ENCODE results near the gene CDH4. TPM values are rescaled to one million over a fixed set of nuclear protein-coding genes. Genes with fewer than 3 reads are reported as not detected.
A peak's percentile ranks its signal among the peaks of the same experiment; 100 is the strongest.

CDH4 gene
- total RNA-seq, 1 donor from 2014 or later: 0.99 TPM

DNA sequence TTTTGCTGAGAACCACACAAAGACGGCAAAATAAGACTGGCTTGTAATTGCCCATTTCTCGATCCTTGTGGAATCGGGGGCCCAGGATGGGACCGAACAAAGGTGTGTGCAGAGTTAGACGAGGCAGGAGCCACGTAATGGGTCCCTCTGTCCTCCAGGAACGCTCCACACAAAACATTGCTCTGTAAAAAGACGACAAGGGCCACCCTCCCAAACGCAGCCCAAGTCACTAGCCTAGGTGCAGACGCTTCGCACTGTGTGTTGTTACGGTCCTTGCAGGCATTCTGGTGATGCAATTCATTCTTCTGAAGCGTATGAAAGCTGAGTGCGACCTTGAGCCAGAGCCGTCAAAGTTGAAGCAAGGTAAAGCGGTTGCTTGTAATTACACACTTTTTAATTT is 450.2 kb downstream of the CDH4 start:
- DNase-seq (ENCODE audit: low spot score): peak; percentile 37
- Mint-ChIP-seq H3K4me3 (ENCODE audit: unreplicated experiment) (no peak overlapping the region), H3K27ac (ENCODE audit: unreplicated experiment) (no peak overlapping the region), H3K27me3 (ENCODE audit: low read depth) (no peaks in the 10 kb centered on the region), H3K4me1 (ENCODE audit: low read depth) (peaks cover 3% of the 10 kb centered on the region), H3K9me3 (ENCODE audit: low read depth) (no peaks in the 10 kb centered on the region), H3K36me3 (ENCODE audit: low read depth) (no peaks in the 10 kb centered on the region)
- TF ChIP-seq, protein P1, sequence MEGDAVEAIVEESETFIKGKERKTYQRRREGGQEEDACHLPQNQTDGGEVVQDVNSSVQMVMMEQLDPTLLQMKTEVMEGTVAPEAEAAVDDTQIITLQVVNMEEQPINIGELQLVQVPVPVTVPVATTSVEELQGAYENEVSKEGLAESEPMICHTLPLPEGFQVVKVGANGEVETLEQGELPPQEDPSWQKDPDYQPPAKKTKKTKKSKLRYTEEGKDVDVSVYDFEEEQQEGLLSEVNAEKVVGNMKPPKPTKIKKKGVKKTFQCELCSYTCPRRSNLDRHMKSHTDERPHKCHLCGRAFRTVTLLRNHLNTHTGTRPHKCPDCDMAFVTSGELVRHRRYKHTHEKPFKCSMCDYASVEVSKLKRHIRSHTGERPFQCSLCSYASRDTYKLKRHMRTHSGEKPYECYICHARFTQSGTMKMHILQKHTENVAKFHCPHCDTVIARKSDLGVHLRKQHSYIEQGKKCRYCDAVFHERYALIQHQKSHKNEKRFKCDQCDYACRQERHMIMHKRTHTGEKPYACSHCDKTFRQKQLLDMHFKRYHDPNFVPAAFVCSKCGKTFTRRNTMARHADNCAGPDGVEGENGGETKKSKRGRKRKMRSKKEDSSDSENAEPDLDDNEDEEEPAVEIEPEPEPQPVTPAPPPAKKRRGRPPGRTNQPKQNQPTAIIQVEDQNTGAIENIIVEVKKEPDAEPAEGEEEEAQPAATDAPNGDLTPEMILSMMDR (IDR thresholded peaks at IDR 0.05): no peak

DNA sequence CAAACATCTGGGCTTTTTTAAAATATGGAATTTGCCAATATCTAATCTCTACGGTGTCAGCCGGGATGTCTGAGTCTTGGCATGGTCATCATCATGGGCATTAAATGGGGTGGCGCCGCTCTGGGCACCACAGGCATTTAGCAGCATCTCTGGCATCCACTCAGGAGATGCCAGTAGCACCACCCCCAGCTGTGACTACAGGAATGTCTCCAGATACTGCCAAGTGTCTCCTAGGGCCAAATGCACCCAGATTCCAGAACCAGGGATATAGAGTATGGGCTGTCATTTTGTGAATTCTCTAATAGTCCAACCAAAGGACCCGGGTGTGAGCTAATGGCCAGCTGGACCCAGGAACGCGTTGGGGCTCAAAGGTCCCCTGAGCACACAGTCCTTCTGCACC is 452.6 kb downstream of the CDH4 start:
- Mint-ChIP-seq H3K4me1 (ENCODE audit: low read depth) (no peaks in the 10 kb centered on the region), H3K4me3 (ENCODE audit: unreplicated experiment) (no peak overlapping the region), H3K36me3 (ENCODE audit: low read depth) (no peaks in the 10 kb centered on the region), H3K27ac (ENCODE audit: unreplicated experiment) (no peak overlapping the region), H3K9me3 (ENCODE audit: low read depth) (no peaks in the 10 kb centered on the region), H3K27me3 (ENCODE audit: low read depth) (peaks cover 3% of the 10 kb centered on the region)
- TF ChIP-seq, protein P1 (IDR thresholded peaks at IDR 0.05): no peak
- no peak for DNase-seq (ENCODE audit: low spot score)

DNA sequence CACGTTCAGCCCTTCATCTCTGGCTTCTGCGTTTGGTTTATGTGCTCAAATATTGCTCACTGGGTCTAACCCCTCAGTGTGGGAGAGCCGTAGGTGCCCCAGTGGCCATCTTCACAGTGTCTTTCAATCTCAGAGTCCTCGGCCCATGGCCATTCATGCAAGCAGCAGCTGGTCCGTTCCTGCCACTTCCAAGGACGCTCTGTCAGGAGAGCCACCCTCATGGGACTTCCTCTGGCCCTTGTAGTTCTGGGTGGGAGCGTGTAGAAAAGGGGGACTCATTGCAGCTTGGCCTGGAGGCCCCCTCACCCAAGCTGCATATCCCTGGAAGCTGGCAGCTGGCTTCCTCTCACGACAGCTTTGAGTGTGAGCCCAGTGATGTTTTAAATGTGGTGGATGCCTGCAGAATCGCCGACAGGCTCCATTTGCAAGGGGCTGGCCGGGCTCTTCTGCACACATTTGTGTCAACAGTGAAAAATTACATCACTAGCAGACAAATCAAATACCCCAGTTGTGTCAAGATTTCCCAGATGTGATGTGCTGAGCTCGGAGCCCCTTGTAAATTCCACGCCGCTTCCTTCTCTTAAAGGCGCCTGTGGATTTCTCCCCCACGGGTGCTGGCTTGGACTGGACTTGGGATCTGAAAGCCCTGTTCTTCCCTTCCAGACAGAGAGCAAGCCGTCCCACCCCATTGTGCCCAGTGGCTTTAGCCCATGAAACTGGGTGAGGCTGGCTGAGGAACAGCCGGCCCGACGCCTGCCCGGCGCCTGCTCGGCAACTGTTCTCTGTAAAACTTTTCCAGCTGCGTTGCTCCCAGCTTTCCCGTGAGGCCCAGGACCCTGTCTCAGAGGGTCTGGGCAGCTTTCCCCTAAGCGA is 453.6 kb downstream of the CDH4 start:
- Mint-ChIP-seq H3K27me3 (ENCODE audit: low read depth) (peaks cover 3% of the 10 kb centered on the region), H3K27ac (ENCODE audit: unreplicated experiment) (no peak overlapping the region), H3K9me3 (ENCODE audit: low read depth) (no peaks in the 10 kb centered on the region), H3K36me3 (ENCODE audit: low read depth) (no peaks in the 10 kb centered on the region), H3K4me1 (ENCODE audit: low read depth) (no peaks in the 10 kb centered on the region), H3K4me3 (ENCODE audit: unreplicated experiment) (no peak overlapping the region)
- TF ChIP-seq, protein P1 (IDR thresholded peaks at IDR 0.05): no peak
- DNase-seq (ENCODE audit: low spot score): no peak

DNA sequence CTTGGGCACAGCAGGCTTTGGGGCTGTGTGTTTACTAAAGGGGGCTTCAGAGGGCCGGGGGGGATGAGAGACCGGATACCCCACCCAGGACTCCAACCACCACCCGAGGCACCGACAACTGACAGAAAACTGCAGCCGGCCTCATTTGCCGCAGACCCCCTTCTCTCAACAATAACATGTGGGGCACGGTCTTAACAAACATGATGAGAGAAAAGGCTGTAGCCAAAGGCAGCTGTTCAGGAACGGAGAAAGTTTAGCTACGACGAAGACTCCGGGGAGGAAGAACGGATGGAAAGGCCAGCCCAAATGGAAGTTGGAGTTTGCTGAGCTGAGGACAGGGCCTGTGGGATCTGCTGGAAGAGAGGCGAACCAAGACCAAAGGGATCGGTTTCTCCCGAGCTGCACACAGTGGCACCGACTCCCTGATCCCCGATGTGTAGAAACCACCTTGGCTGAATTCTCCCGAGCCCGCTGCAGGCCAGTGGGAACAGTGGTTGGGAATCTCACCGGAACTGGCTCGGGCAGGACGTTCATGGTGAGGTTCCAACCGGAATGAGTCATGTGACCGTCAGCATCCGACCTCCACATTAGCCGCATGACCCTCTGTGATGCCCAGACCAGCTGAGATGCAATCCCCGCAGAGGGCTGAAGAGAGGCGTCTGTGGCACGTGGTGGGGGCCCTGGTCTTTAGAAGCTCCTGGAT is 454.3 kb downstream of the CDH4 start:
- H3K9me3 Mint-ChIP-seq (ENCODE audit: low read depth): no peaks in the 10 kb centered on the region
- H3K36me3 Mint-ChIP-seq (ENCODE audit: low read depth): no peaks in the 10 kb centered on the region
- DNase-seq (ENCODE audit: low spot score): no peak
- peaks cover 3% of the 10 kb centered on the region for H3K27me3 Mint-ChIP-seq (ENCODE audit: low read depth)
- no peaks in the 10 kb centered on the region for H3K4me1 Mint-ChIP-seq (ENCODE audit: low read depth)
- H3K27ac Mint-ChIP-seq (ENCODE audit: unreplicated experiment): no peak overlapping the region
- H3K4me3 Mint-ChIP-seq (ENCODE audit: unreplicated experiment): no peak overlapping the region
- TF ChIP-seq, protein P1 (IDR thresholded peaks at IDR 0.05): no peak

DNA sequence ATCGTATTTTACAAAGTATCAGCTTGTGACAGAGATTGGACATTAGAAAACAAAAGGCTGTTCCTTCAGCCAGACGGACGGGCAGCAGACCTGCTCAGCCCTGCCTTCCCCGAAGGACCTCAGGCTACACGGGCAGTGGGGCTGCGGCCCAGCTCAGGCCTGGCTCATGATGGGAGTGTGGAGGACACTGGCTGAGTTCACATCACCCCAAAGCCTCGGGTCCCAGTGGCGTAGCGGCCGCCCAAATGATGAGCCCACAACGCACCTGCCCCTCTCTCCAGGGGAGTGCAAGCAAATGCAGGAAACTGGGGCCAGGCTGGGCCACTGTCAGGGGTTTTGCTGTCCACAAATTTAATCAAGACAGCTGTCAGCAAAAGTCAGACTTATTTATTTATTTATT is 456.8 kb downstream of the CDH4 start:
- Mint-ChIP-seq H3K27ac (ENCODE audit: unreplicated experiment) (no peak overlapping the region), H3K9me3 (ENCODE audit: low read depth) (no peaks in the 10 kb centered on the region), H3K4me1 (ENCODE audit: low read depth) (no peaks in the 10 kb centered on the region), H3K27me3 (ENCODE audit: low read depth) (peaks cover 3% of the 10 kb centered on the region), H3K36me3 (ENCODE audit: low read depth) (no peaks in the 10 kb centered on the region), H3K4me3 (ENCODE audit: unreplicated experiment) (no peak overlapping the region)
- no peak for DNase-seq (ENCODE audit: low spot score)
- TF ChIP-seq, protein P1 (IDR thresholded peaks at IDR 0.05): no peak
